ENCODE measurements around the gene TMPRSS11B.

The TMPRSS11B gene

GRCh38 chr4:68180849-68181526, 64.5 kb downstream of the TMPRSS11B start:
- Histone ChIP-seq H3K36me3 (ENCODE audit: control insufficient read depth, insufficient read depth, low read length) (no peaks in the 10 kb centered on the region), H3K27me3 (replicated peaks; ENCODE audit: control insufficient read depth, insufficient read depth, low read length, poor library complexity, severe bottlenecking) (no peaks in the 10 kb centered on the region), H3K9me3 (ENCODE audit: control insufficient read depth, low read length) (no peaks in the 10 kb centered on the region), H3K27ac (ENCODE audit: insufficient read depth, low read length, poor library complexity, severe bottlenecking) (no peak overlapping the region), H3K4me1 (ENCODE audit: control insufficient read depth, insufficient read depth, low read length, poor library complexity, severe bottlenecking) (no peaks in the 10 kb centered on the region), H3K4me3 (ENCODE audit: insufficient read depth, low read depth, low read length, poor library complexity, severe bottlenecking) (no peak overlapping the region)
- no peak for DNase-seq

DNA sequence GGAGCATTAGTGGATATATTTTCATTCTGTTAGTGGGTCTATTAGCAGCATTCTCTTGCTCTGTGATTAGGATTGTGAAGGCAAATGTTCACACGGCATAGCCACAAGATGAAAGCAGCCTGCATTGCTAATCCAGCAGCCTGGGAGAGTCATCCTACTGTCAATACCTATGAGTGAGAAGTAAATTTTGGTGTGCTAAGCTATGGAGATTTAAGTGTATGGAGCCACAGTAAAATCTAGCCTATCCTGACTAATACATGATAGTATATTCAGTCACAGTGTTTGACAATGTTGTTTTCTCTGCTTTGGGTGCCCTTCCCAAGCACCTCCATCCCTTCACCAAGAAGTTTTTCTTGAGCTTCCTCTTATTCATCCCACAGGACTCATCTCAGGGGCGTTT, 68.6 kb downstream of the TMPRSS11B start:
- no peak for DNase-seq
- Histone ChIP-seq H3K9me3 (ENCODE audit: control insufficient read depth, low read length) (no peaks in the 10 kb centered on the region), H3K27ac (ENCODE audit: insufficient read depth, low read length, poor library complexity, severe bottlenecking) (no peak overlapping the region), H3K27me3 (replicated peaks; ENCODE audit: control insufficient read depth, insufficient read depth, low read length, poor library complexity, severe bottlenecking) (no peaks in the 10 kb centered on the region), H3K4me3 (ENCODE audit: insufficient read depth, low read depth, low read length, poor library complexity, severe bottlenecking) (no peak overlapping the region), H3K36me3 (ENCODE audit: control insufficient read depth, insufficient read depth, low read length) (no peaks in the 10 kb centered on the region), H3K4me1 (ENCODE audit: control insufficient read depth, insufficient read depth, low read length, poor library complexity, severe bottlenecking) (no peaks in the 10 kb centered on the region)
